DMS79 (cell line): ENCODE data around the gene WDR31.
"Not testable (repeated sequence)": the region's sequence is repeated elsewhere in the genome, so short reads cannot be mapped to it uniquely, and the experiment has no call there.

Experiments
- DNase-seq: peaks from one replicate; lab custom pipeline; 2025; lab: John Stamatoyannopoulos, UW

WDR31 gene

DNA sequence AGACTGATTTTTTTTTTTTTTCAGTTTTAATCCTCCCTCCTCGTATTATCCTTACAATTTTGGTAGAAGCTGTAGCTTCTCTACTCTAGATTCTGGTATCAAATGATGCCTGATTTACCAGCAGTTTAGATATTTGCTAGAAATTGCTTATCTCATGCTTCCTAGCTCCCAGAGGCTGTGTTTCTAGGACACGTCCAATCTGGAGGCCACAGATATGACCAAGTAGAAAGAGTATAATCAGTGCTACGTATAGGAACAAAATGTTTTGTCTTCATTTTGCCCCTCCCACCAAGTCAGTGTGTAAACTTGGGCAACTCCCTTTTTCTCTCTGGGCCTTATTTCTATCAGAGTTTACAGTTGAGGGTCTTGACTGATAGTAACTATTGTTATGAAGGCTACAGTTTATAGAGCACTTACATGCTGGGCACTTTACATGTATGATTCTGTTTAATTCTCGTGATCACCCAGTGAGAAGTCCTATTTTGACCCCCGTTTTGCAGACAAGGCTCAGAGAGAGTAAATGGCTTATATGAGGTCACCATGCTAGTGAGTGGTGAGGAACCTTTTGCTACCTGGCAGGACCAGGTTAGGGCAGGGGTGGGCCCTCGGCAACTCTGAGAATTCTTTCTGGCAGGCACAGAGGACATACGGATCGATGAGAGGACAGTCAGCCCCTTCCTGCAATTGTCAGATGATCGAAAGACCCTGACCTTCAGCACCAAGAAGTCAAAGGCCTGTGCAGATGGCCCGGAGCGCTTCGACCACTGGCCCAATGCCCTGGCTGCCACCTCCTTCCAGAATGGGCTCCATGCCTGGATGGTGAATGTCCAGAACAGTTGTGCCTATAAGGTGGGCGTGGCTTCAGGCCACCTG is 29.1 kb upstream of the WDR31 start:
- DNase-seq, result no peak

DNA sequence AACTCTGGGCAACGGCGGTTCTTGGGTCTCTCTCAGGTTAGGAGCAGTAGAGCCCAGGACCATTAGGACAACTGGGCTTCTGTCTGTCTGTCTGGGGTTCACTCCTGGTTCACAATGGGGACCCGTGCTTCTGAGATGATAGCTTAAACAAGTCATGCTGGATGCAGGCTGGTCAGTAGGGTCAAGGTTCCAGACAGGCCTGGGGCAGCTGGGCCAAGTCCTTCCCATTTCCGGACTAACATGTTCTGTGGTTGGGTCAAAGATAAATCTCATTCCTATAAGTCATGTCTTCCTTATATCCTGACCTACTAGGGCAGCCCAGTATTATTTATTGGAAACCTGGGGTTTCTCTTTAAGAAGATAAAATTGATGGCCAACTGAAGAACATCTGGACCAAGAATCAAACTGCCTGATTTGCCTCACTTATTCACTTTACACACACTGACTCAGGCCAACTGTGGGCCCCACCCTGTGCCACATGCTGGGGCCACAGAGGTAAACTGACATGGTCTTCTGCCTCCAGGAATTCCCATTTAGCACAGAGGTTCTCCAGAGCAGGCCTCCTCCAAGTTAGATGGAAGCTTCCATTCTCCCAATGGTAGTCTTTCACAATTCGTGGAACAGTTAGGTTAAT is 28.4 kb upstream of the WDR31 start:
- DNase-seq, result no peak

DNA sequence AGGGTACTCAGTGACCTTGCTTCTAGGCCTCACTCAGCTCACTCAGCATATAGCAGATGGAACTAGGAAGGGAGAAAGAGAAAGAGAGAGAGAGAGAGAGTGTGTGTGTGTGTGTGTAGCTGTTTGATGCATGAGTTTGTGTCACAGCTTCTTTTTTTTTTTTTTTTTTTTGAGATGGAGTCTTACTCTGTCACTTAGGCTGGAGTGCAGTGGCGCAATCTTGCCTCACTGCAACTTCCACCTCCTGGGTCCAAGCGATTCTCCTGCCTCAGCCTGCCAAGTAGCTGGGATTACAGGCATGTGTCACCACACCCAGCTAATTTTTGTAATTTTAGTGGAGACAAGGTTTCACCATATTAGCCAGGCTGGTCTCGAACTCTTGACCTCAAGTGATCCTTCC is 25.6 kb upstream of the WDR31 start:
- DNase-seq, result not testable (repeated sequence)

DNA sequence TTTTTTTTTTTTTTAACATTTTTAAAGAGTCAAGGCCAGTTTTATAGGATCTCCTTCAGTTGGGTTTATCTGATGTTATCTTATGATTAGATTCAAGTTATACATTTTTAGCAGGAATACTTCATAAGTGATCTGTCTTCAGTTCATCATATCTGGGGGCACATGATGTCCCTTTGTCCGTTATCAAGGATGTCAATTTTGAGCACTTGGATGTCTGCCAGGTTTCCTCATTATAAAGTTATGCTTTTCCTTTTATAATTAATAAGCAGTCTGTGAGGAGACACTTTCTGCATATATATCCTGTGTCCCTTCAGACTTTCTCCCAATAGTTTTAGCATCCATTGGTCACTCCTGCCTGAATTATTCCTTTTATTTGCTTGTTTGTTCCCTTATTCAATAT is 24.9 kb upstream of the WDR31 start:
- DNase-seq, result no peak

DNA sequence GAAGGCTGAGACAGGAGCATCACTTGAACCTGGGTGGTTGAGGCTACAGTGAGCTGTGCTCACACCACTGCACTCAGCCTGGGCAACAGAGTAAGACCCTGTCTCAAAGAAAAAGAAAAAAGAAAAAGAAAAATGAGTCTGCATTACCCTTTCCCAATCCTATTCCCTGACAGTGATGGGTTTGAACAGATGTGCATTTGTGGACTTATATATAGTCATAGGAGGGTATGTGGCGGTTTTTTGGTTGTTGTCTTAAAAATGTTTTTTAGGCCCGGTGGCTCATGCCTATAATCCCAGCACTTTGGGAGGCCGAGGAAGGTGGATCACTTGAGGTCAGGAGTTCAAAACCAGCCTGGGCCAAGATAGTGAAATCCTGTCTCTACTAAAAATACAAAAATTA is 23.3 kb upstream of the WDR31 start:
- no peak for DNase-seq

DNA sequence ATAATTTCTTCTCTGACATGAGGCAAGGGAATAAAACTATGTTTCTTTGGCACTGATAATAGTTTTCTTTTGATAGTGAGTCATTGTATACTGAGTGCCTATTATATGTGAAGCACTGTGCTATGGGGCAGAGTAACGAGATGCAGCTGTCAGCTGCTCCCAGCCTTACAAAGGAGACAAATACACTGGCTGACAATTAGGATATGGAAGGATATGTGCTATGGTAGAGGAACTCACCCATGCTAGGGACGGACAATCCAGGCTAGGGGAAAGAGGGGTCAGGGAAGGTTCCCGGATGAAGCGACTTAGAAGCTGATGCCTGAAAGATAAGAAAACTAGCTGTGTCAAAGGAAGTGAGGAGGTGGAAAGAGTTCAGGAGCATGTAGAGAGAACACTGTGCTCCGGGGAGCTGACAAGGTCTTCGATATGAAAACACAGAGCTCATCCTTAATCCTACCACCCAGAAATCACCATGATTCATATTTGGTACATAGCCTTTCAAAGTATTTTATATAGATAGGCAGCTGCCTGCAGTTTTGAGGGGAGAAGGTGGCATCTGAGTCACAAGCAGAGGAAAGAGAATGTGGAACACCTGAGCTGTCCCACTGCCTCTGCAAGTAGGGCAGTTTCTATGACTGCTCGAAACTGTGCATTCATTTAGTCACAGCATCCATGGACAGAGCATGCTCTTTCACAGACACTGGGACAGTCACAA is 21.4 kb upstream of the WDR31 start:
- DNase-seq, result no peak

DNA sequence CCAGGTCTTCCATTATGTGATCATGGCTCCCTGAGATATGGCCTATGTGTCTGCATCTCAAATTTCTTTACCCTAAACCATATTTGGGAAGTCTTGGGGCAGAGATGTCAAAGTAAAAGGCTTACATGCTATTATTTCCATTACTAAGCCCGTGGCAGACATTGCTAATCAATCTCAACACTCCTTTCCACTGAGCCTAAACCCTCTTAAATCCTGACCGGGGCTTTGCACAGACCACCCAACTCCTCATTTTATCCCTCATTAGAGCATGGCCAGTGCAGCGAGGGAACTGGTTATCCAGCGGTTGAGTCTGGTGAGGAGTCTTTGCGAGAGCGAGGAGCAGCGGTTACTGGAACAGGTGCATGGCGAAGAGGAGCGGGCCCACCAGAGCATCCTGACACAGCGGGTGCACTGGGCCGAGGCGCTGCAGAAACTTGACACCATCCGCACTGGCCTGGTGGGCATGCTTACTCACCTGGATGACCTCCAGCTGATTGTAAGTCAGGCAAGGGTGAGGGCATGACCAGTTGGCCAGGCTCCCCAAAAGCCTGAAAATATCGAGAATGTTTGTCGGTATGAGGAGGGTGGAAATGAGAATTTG is 20.3 kb upstream of the WDR31 start:
- no peak for DNase-seq

DNA sequence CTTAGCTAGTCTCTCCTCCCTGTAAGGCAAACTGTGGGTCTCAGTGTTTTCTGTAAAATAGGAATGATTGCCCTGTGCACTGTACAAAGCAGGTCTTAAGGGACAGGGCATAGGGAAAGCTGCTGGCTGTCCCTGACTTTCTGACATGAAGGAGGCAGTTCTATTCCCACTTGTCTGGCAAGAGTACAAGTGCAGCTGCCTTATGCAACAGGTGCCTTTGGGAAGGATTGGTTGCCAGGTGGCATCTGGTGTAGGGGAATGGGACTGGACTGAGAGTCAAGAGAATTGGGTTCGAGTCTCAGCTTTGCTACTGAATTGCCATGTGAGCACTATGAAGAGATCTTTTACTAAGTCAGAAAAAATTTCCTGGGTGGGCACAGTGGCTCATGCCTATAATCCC is 19.3 kb upstream of the WDR31 start:
- no peak for DNase-seq

DNA sequence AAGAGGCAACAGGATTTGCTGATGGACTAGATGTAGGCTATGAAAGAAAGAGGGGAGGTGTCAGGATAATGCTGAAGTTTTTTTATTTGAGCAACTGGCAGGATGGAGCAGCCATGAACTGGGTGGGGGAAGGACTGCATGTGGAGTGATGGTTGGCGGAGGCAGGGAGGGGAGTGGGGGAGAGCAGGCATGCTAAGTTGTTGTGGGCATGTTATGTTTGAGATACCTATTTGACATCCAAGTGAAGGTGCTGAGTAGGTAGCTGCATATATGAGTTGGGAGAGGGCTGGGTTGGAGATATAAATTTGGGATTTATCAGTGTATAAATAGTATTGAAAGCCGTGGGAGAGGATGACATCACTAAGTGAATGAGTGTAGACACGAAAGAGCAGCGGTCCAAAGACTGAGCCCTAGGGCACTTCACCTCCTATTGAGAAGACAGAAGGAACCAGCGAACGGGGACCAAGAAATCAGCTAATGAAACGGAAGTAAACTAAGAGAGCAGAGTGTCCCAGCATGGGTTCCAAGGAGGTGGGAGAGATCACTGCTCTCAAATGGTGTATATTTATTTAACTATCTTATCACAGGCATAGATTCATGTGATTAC is 16.7 kb upstream of the WDR31 start:
- DNase-seq, result no peak

DNA sequence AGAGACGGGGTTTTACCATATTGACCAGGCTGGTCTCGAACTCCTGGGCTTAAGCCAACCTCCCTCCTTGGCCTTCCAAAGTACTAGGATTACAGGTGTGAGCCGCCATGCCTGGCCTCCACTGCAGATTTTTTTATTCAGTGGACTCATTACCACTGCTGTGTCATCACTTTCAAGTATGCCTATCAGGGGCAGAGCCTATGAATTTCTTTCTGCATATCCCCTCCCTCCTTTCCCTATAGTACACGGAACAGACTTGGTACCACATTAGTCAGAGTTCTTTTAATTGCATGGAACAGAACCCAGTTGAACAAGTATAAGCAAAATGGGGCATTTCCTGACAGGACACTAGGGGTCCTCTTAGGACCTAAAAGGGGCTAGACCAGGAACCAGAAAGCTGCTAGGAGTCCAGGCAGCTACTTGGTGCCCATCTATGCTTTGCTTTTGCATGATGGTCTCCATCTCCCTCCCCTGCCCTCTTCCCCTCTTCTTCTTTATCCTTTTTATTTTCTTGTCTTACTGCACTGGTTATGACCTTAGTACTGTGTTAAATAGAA is 15.0 kb upstream of the WDR31 start:
- no peak for DNase-seq

DNA sequence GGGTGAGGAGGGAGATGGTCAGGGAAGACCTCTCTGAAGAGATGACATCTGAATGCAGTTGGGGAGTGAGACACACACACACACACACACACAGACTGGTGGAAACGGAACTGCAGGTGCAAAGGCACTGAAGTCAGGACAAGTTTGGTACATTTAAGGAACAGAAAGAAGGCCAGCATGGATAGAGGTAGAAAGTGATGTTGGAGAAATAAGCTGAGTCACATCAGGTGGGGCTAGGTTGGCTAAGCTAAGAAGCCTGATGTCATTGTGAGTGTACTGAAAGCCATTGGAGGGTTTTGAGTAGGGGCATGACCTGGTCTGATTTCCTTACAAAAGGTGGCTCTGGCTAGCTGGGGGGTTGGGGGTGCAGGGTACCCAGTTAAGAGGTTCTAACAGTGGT is 12.3 kb upstream of the WDR31 start:
- no peak for DNase-seq

DNA sequence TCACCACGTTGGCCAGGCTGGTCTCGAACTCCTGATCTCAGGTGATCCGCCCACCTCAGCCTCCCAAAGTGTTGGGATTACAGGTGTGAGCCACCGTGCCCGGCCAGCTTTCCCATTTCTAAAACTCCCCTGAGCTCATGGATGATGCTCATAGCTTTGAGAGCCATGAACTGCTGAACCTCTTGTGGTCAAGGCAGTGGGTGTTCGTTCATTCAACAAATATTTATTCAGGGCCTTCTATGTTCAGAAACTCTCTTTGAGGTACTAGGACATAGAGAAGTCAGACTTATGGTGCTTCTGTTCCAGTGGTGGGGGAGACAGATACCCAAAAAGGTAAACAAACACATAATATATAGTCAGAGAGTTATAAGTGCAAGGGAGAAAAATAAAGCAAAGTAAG is 11.9 kb upstream of the WDR31 start:
- DNase-seq, result no peak

DNA sequence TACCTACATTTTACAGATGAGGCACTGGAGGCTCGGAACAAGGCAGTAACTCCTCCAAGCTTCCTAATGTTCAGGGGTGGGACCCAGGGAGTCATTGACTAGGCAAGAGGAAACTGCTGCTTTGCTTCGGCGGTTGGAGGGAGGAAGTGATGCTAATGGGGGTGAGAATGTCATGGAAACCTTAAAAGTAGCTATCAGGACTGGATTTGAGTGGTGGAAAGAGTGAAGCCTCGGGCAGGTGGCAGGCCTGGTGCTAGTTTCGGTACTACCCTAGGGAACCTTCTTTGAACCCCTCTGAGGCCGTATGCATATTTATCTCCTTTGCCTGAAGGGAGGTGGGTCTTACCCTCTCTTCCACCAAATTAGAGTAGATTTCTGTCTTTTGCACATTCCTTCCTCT is 10.9 kb upstream of the WDR31 start:
- no peak for DNase-seq

DNA sequence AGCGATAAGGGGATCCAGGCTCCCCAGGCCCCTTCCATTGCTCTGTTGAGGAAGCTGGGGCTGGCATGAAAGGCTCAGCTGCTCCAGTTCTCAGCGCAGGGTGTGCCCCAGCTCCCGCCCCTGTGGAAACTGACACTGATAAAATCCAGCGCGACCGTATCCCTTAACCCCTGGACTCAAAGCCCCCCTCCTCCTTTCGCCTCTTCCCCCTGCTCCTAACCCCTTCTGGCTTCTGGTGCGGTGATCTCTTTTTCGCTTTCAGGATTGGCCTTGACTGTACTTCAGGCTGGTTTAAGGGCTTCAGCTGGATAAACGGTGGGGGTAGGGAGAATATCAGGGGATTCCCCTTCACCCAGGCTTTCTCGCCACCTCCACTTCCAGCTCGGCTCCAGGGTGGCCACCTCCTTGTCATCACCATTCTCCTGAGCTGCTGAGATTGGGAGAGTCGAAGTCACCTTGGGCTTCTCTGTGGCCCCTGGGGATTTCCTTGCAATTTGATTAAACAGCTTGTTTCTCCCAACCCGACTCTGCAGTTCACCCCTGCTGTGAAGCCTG is 10.1 kb upstream of the WDR31 start:
- DNase-seq, result no peak

DNA sequence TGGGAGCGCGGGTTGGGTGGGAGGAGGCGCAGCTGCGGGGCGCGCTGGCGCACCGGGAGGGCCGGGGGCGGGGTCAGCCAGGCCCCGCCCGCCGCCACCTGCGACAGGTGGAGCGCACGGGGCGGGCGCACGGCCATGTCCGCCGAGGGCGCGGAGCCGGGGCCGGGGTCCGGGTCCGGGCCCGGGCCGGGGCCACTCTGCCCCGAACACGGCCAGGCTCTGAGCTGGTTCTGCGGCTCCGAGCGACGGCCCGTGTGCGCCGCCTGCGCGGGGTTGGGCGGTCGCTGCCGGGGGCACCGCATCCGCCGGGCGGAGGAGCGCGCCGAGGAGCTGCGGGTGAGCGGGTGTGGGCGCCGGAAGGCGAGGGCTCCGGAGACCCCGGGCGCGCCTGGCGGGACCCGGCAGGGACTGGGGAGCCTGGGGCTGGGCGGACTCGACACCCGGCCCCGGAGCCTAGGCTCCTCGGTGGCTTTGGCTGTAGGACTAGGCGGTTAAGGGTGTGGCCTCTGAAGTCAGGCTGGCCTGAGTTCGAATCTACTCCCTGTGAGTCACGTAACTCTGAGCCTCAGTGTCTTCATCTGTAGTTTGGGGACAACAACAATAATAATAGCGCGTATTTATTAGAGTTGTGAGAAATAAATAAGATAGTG is 9.5 kb upstream of the WDR31 start, which contains the start of gene BSPRY:
Gene BSPRY, plus strand, starts transcription at position 97 of the 650 bp plus-strand sequence. Its CDS starts 39 bp downstream, at position 136.
- DNase-seq, result no peak

DNA sequence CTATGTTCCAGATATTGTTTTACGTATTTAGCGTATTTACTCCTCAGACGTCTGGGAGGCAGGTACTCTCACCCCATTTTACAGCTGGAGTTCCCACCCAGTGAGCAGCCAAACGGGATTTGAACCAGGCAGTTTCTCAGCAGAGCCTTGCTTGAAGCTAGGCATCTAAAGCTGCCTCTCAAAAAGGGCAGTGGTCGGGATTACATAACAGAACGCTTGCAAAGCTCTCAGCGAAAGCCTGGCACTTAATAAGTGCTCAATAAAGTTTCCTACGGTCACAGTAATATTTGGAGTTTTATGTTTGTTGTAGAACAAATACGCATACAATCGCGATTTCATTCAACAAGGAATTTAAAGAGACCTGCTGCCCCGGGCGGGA is 9.0 kb upstream of the WDR31 start:
- no peak for DNase-seq

DNA sequence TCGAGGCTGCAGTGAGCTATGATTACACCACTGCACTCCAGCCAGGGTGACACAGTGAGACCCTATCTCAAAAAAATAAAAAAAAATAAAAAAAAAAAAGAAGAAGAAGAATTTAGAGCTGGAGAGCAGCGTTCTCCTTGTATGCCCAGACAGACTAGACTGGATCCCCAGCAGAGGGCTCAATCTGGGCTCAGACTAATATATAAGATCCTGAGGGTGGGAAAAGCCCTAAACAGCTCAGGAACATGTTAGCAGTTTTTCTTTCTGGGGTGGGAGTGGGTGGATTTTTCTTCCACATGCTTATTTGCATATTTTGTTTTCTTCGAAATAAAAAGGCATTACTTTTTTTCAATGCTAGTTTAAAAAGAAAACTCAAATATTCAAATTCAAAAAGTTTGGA is 8.4 kb upstream of the WDR31 start:
- DNase-seq, result no peak

DNA sequence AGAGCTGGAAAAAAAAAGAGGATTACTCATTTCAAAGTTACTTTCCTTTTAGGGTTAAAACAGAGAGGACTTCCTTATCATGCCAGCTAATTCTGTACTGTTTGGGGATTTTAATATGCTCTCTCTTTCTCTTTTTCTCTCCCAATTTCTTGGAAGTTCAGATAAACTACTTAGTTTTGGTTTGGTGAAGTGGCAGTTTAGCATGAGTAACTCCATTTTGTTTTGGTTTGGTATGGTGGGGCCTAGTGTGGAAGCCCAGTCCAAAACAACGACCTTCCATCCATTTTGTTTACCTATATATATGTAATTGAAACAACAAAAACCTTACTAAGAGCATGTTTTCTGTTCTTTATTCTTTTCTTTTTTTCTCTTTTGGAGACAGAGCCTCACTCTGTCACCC is 5.6 kb upstream of the WDR31 start:
- no peak for DNase-seq

DNA sequence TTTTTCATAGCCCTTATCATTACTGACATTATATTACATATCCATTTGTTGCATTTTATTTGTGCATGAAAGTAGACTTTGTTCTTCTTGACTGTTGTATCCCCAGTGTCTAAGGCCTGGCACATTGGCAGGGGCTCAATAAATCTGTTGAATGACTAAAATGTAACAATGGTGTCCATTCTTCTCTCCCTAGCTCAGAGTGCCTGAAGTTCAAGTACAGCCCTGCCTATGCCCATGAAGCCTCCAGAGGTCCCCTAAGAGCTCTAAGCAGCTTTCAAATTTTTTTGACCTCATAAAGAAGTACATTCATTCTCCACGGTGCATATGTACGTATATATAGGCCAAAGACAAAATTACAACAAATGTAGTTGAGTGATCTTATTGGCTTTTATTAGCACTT is 5.1 kb upstream of the WDR31 start:
- DNase-seq, result no peak

DNA sequence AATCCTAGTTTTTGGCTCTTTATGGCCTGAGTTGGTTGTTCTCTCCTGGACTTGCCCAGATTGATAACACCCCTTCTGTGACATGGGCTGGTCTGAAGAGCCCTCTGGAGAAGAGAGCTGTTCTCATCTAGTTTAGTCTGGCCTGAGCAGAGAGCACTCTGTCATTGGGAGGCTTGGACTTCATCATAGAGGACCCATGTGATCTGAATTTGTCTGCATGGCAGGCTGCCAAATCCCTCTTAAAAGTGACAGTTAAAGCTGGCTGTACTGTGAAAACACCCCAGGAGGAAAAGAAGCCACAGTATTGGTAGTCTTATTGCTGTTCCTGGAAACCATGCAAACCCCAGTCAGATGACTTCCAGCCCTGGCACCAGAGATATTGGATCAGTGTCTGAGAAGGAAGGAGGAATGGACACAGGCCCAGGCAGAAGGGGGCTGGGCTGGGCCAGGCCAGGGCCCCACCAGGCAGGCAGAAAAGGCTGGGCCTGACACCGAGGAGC is 3.7 kb upstream of the WDR31 start:
- peak; percentile 90 for DNase-seq
